Cardiac muscle cell (in vitro differentiated cells and primary cell): ENCODE results near the gene THADA. TPM values are rescaled to one million over a fixed set of nuclear protein-coding genes. Genes with fewer than 3 reads are reported as not detected.

ENCODE experiments used
- DNase-seq, 2 donors: peaks; one replicate each; pipeline versions ENCODE4 v3.0.0 to v3.0.0-alpha.2; 2010 to 2017; ENCODE audit warnings: low read depth in 1 of 2, low spot score in 1 of 2
- H3K27ac ChIP-seq: fragments of 200-600 bp; sonication (generic); 2 replicates; pipeline ENCODE4 v1.5.1; 2016
- H3K27me3 ChIP-seq: fragments of 200-600 bp; sonication (generic); 2 replicates; pipeline ENCODE4 v1.6.0; 2016; ENCODE audit warnings: control low read depth
- H3K36me3 ChIP-seq: fragments of 200-600 bp; sonication (generic); 2 replicates; pipeline ENCODE4 v1.5.1; 2016; ENCODE audit warnings: control low read depth
- H3K4me1 ChIP-seq: fragments of 200-600 bp; sonication (generic); 2 replicates; pipeline ENCODE4 v1.8.1; 2017; ENCODE audit warnings: low read depth, mild to moderate bottlenecking, mixed run types
- H3K4me3 ChIP-seq: fragments of 200-600 bp; sonication (generic); 2 replicates; pipeline ENCODE4 v1.5.1; 2016; ENCODE audit warnings: mild to moderate bottlenecking
- H3K9me3 ChIP-seq: fragments of 200-600 bp; sonication (generic); 2 replicates; pipeline ENCODE4 v1.5.1; 2017; ENCODE audit warnings: low read depth, mild to moderate bottlenecking, control low read depth
- CTCF ChIP-seq: IDR thresholded peaks from 2 replicates; pipeline ENCODE4 v1.5.1; 2012; ENCODE audit warnings: low read depth, mild to moderate bottlenecking, low read length
- polyA plus RNA-seq: library from polyadenylated mRNA; unstranded; fragments of >200 nt; fragmentation: Nextera tagmentation; extraction: Ambion mirVana; gene quantifications from 2 replicates; pipeline ENCODE4 v1.2.1, GENCODE V29; 2016
- total RNA-seq: library from RNA; depleted of rRNA; stranded (reverse); fragments of >200 nt; gene quantifications from 2 replicates; pipeline ENCODE4 v1.2.3, GENCODE V29; 2016

Gene THADA
- total and polyA plus RNA-seq, 2 experiments from 2014 or later, result 11.9 to 17.3 TPM

GRCh38 chr2:43426305-43427031 lies 169.4 kb downstream of the THADA start:
- no peaks in the 10 kb centered on the region for H3K4me1 ChIP-seq
- TF ChIP-seq CTCF, result no peak
- no peaks in the 10 kb centered on the region for H3K36me3 ChIP-seq
- H3K27me3 ChIP-seq, result no peaks in the 10 kb centered on the region
- no peaks in the 10 kb centered on the region for H3K9me3 ChIP-seq
- DNase-seq, result peak in 1 of 2 donors; percentile 97
- H3K27ac ChIP-seq, result no peak overlapping the region
- H3K4me3 ChIP-seq, result no peak overlapping the region

GRCh38 chr2:43425659-43426058 lies 170.2 kb downstream of the THADA start:
- Histone ChIP-seq H3K27me3 (no peaks in the 10 kb centered on the region), H3K4me3 (no peak overlapping the region), H3K4me1 (peaks cover 2% of the 10 kb centered on the region), H3K9me3 (no peaks in the 10 kb centered on the region), H3K27ac (no peak overlapping the region), H3K36me3 (no peaks in the 10 kb centered on the region)
- TF ChIP-seq CTCF, result no peak
- no peak for DNase-seq

GRCh38 chr2:43424262-43425207 lies 171.3 kb downstream of the THADA start:
- Histone ChIP-seq H3K4me1 (peaks cover 8% of the 10 kb centered on the region), H3K36me3 (no peaks in the 10 kb centered on the region), H3K27me3 (no peaks in the 10 kb centered on the region), H3K27ac (no peak overlapping the region), H3K9me3 (no peaks in the 10 kb centered on the region), H3K4me3 (no peak overlapping the region)
- TF ChIP-seq CTCF, result no peak
- DNase-seq, result peak in 1 of 2 donors; percentile 73

- TF ChIP-seq CTCF, result no peak
- H3K4me3 ChIP-seq, result no peak overlapping the region
- DNase-seq, result no peak
- no peak overlapping the region for H3K27ac ChIP-seq
- no peaks in the 10 kb centered on the region for H3K36me3 ChIP-seq
- no peaks in the 10 kb centered on the region for H3K27me3 ChIP-seq
- H3K9me3 ChIP-seq, result no peaks in the 10 kb centered on the region
- peaks cover 8% of the 10 kb centered on the region for H3K4me1 ChIP-seq
These were observed 171.9 kb downstream of the THADA start for GRCh38 chr2:43423941-43424261.

GRCh38 chr2:43421194-43421593 lies 174.6 kb downstream of the THADA start:
- H3K4me3 ChIP-seq, result no peak overlapping the region
- H3K27me3 ChIP-seq, result no peaks in the 10 kb centered on the region
- peaks cover 8% of the 10 kb centered on the region for H3K4me1 ChIP-seq
- DNase-seq, result no peak
- H3K36me3 ChIP-seq, result no peaks in the 10 kb centered on the region
- no peaks in the 10 kb centered on the region for H3K9me3 ChIP-seq
- TF ChIP-seq CTCF, result no peak
- no peak overlapping the region for H3K27ac ChIP-seq
